CD14-positive monocyte (primary cell): ENCODE measurements around the gene BTN3A1. TPM values are rescaled to one million over a fixed set of nuclear protein-coding genes. Genes with fewer than 3 reads are reported as not detected.
A peak's percentile ranks its signal among the peaks of the same experiment; 100 is the strongest.
"Not testable (repeated sequence)": the region's sequence is repeated elsewhere in the genome, so short reads cannot be mapped to it uniquely, and the experiment has no call there.

Experiments
- DNase-seq, 3 donors: peaks; one replicate each; pipeline ENCODE4 v3.0.0-alpha.2; 2011 to 2022
- H2AFZ ChIP-seq: 2 replicates; pipeline ENCODE4 v1.6.0; 2012; ENCODE audit warnings: mild to moderate bottlenecking, low read depth, low read length, inconsistent platforms; ENCODE audit not compliant: insufficient read depth, poor library complexity, severe bottlenecking
- H3K27ac ChIP-seq, 2 donors: 1 replicate in 1 of 2; 2 replicates in 1 of 2; pipeline ENCODE4 v1.5.1; 2012 to 2013; ENCODE audit warnings: low read length in 2 of 2, control low read depth in 1 of 2, inconsistent platforms in 1 of 2, low read depth in 1 of 2, mild to moderate bottlenecking in 1 of 2
- H3K27me3 ChIP-seq, 2 donors: one replicate each; pipeline versions ENCODE4 v1.6.0 to v1.6.1; 2011 to 2013; ENCODE audit warnings: low read length in 2 of 2; ENCODE audit not compliant: control insufficient read depth in 2 of 2, insufficient read depth in 2 of 2
- H3K36me3 ChIP-seq, 2 donors: replicated peaks in 1 of 2; 1 replicate in 1 of 2; 2 replicates in 1 of 2; pipeline versions ENCODE4 v1.5.1 to v1.6.1; 2012 to 2013; ENCODE audit warnings: low read length in 2 of 2, control low read depth in 1 of 2, inconsistent platforms in 1 of 2, mild to moderate bottlenecking in 1 of 2; ENCODE audit not compliant: insufficient read depth in 2 of 2, control insufficient read depth in 1 of 2
- H3K4me1 ChIP-seq, 2 donors: 1 replicate in 1 of 2; 2 replicates in 1 of 2; pipeline versions ENCODE4 v1.5.1 to v1.6.1; 2012 to 2013; ENCODE audit warnings: low read length in 2 of 2, control low read depth in 1 of 2, inconsistent platforms in 1 of 2, mild to moderate bottlenecking in 1 of 2, moderate library complexity in 1 of 2; ENCODE audit not compliant: insufficient read depth in 2 of 2, control insufficient read depth in 1 of 2
- H3K4me2 ChIP-seq: replicated peaks from 2 replicates; pipeline ENCODE3; 2012; ENCODE audit warnings: low read length, moderate library complexity, mild to moderate bottlenecking; ENCODE audit not compliant: poor library complexity, severe bottlenecking; ENCODE audit errors: extremely low read depth
- H3K4me3 ChIP-seq, 3 experiments: fragments of 200-600 bp in 1 of 3; sonication (generic) in 1 of 3; replicated peaks in 1 of 3; 1 replicate in 2 of 3; 2 replicates in 1 of 3; pipeline ENCODE4 v1.5.1; 2011 to 2013; ENCODE audit warnings: low read length in 3 of 3, mild to moderate bottlenecking in 3 of 3, control low read depth in 2 of 3, low read depth in 2 of 3, inconsistent platforms in 1 of 3, moderate library complexity in 1 of 3
- H3K79me2 ChIP-seq: 2 replicates; pipeline ENCODE4 v1.6.0; 2012; ENCODE audit warnings: mild to moderate bottlenecking, control low read depth, inconsistent platforms, low read length, moderate library complexity; ENCODE audit not compliant: insufficient read depth
- H3K9ac ChIP-seq: 2 replicates; pipeline ENCODE4 v1.6.0; 2017; ENCODE audit warnings: low read length, mild to moderate bottlenecking; ENCODE audit not compliant: insufficient read depth, poor library complexity, severe bottlenecking
- H3K9me3 ChIP-seq, 2 donors: replicated peaks in 1 of 2; 1 replicate in 1 of 2; 2 replicates in 1 of 2; pipeline versions ENCODE4 v1.5.1 to v1.6.1; 2012 to 2013; ENCODE audit warnings: low read length in 2 of 2, control low read depth in 1 of 2; ENCODE audit not compliant: control insufficient read depth in 1 of 2, insufficient read depth in 1 of 2
- H4K20me1 ChIP-seq: 2 replicates; pipeline ENCODE4 v1.6.0; 2012; ENCODE audit warnings: mild to moderate bottlenecking, low read length, control low read depth, moderate library complexity; ENCODE audit not compliant: insufficient read depth
- H3K27ac Mint-ChIP-seq, 7 donors: one replicate each; pipeline ENCODE4 v1.8.0; 2020; ENCODE audit warnings: mild to moderate bottlenecking in 7 of 7, mixed read lengths in 7 of 7, moderate library complexity in 6 of 7, inconsistent platforms in 2 of 7
- H3K27me3 Mint-ChIP-seq, 3 donors: one replicate each; pipeline ENCODE4 v1.8.0; 2021 to 2022; ENCODE audit warnings: low read depth in 3 of 3, mild to moderate bottlenecking in 3 of 3, mixed read lengths in 3 of 3, moderate library complexity in 3 of 3, inconsistent platforms in 1 of 3
- H3K36me3 Mint-ChIP-seq, 2 donors: one replicate each; pipeline ENCODE4 v1.8.0; 2020; ENCODE audit warnings: mixed read lengths in 2 of 2, inconsistent platforms in 1 of 2, mild to moderate bottlenecking in 1 of 2
- H3K4me1 Mint-ChIP-seq: one replicate; pipeline ENCODE4 v1.8.0; 2020; ENCODE audit warnings: mild to moderate bottlenecking, mixed read lengths
- H3K4me3 Mint-ChIP-seq, 2 donors: one replicate each; pipeline ENCODE4 v1.8.0; 2020; ENCODE audit warnings: mild to moderate bottlenecking in 2 of 2, mixed read lengths in 2 of 2, moderate library complexity in 1 of 2
- H3K9me3 Mint-ChIP-seq, 7 donors: one replicate each; pipeline ENCODE4 v1.8.0; 2020 to 2022; ENCODE audit warnings: mixed read lengths in 7 of 7, mild to moderate bottlenecking in 6 of 7, moderate library complexity in 6 of 7, inconsistent platforms in 2 of 7
- CTCF ChIP-seq: fragments of 200-600 bp; IDR thresholded peaks from one replicate; pipeline ENCODE4 v1.8.0; 2022; ENCODE audit warnings: antibody characterized with exemption, mild to moderate bottlenecking
- WGBS: methylation state at CpG from one replicate; pipeline ENCODE4 v1.1.5; 2013; ENCODE audit warnings: missing lambda C conversion rate; ENCODE audit not compliant: insufficient coverage; 5-methylcytosine and 5-hydroxymethylcytosine counted together
- intact Hi-C, 2 donors: fragments of 100-400 bp; cut with micrococcal nuclease; formaldehyde crosslinking; loops; one replicate each; pipeline versions ENCODE4 v1.15.0 to v1.15.1; 2023
- polyA plus RNA-seq, 3 donors: library from polyadenylated mRNA; depleted of rRNA in 1 of 3; unstranded in 2 of 3; stranded (reverse) in 1 of 3; fragments of 300-500 nt in 2 of 3; fragments of >200 nt in 1 of 3; fragmentation: Illumina TruSeq in 2 of 3; gene quantifications; 1 replicate in 2 of 3; 2 replicates in 1 of 3; pipeline ENCODE4 v1.2.3, GENCODE V29; 2012 to 2021

The BTN3A1 gene
- polyA plus RNA-seq, 3 donors, result 19.7 to 114 (median 25.1) TPM

GRCh38 chr6:26366504-26366903 is 35.6 kb upstream of the BTN3A1 start:
- H3K36me3 ChIP-seq, result peaks cover 19 to 27% of the 10 kb centered on the region in 2 donors
- H3K9me3 ChIP-seq, result no peaks in the 10 kb centered on the region
- Mint-ChIP-seq H3K9me3 (peaks cover 0 to 2% (median 0%) of the 10 kb centered on the region in 7 donors), H3K36me3 (peaks cover 32% of the 10 kb centered on the region in 2 donors), H3K4me3 (peak overlapping the region; percentile 37 to 84), H3K27ac (peak overlapping the region; percentile 50 to 91 (median 78)), H3K4me1 (peaks cover 43% of the 10 kb centered on the region), H3K27me3 (peaks cover 0 to under 1% (median 0%) of the 10 kb centered on the region in 3 donors)
- H3K79me2 ChIP-seq, result peaks cover 26% of the 10 kb centered on the region
- H2AFZ ChIP-seq, result no peak overlapping the region
- peaks cover 46 to 54% of the 10 kb centered on the region in 2 donors for H3K4me1 ChIP-seq
- H3K4me3 ChIP-seq, result peak overlapping the region in 1 of 3 experiments; percentile 86
- no peak for TF ChIP-seq CTCF
- no CpG with 5 or more reads among the region's 1 CpG for WGBS
- intact Hi-C loops, result loop anchor here in 1 of 2 donors (5.0 kb wide), 1 partner anchor 36 kb away; the partner anchor contains the start of gene BTN3A1
- peak overlapping the region; percentile 50 to 61 for H3K27ac ChIP-seq
- DNase-seq, result no peak
- H3K27me3 ChIP-seq, result no peaks in the 10 kb centered on the region
- H4K20me1 ChIP-seq, result peaks cover 4% of the 10 kb centered on the region
- no peak overlapping the region for H3K9ac ChIP-seq
- peak overlapping the region; percentile 84 for H3K4me2 ChIP-seq

GRCh38 chr6:26367114-26367513 is 35.0 kb upstream of the BTN3A1 start:
- H3K27ac ChIP-seq, result peak overlapping the region; percentile 61
- no CpG with 5 or more reads among the region's 3 CpGs for WGBS
- peaks cover 36 to 37% of the 10 kb centered on the region in 2 donors for H3K36me3 Mint-ChIP-seq
- H2AFZ ChIP-seq, result peak overlapping the region; percentile 44
- peak overlapping the region in 1 of 3 experiments; percentile 86 for H3K4me3 ChIP-seq
- peaks cover 46 to 54% of the 10 kb centered on the region in 2 donors for H3K4me1 ChIP-seq
- peaks cover 0 to 2% (median 0%) of the 10 kb centered on the region in 7 donors for H3K9me3 Mint-ChIP-seq
- H4K20me1 ChIP-seq, result peaks cover 4% of the 10 kb centered on the region
- peaks cover 26% of the 10 kb centered on the region for H3K79me2 ChIP-seq
- H3K27ac Mint-ChIP-seq, result peak overlapping the region; percentile 35 to 84 (median 76)
- no peaks in the 10 kb centered on the region for H3K27me3 Mint-ChIP-seq
- no peaks in the 10 kb centered on the region for H3K27me3 ChIP-seq
- H3K36me3 ChIP-seq, result peaks cover 23 to 33% of the 10 kb centered on the region in 2 donors
- peak overlapping the region; percentile 84 for H3K4me2 ChIP-seq
- peak overlapping the region in 1 of 2 donors; percentile 76 for H3K4me3 Mint-ChIP-seq
- intact Hi-C loops, result loop anchor here in 1 of 2 donors (5.0 kb wide), 1 partner anchor 35 kb away; the partner anchor contains the start of gene BTN3A1
- H3K4me1 Mint-ChIP-seq, result peaks cover 43% of the 10 kb centered on the region
- DNase-seq, result peak; percentile 12 to 55 (median 14)
- H3K9ac ChIP-seq, result no peak overlapping the region
- H3K9me3 ChIP-seq, result no peaks in the 10 kb centered on the region
- no peak for TF ChIP-seq CTCF

GRCh38 chr6:26371813-26372212 is 30.3 kb upstream of the BTN3A1 start:
- WGBS, result no CpG with 5 or more reads among the region's 4 CpGs
- H3K4me3 ChIP-seq, H3K4me3 Mint-ChIP-seq, H3K27me3 Mint-ChIP-seq, H3K4me2 ChIP-seq, H3K9me3 Mint-ChIP-seq, H3K79me2 ChIP-seq, H2AFZ ChIP-seq, DNase-seq, H3K27ac ChIP-seq, H3K9me3 ChIP-seq, H3K27me3 ChIP-seq, H4K20me1 ChIP-seq, H3K9ac ChIP-seq, intact Hi-C loops: not testable (repeated sequence)
- H3K4me1 ChIP-seq, result peaks cover 21 to 22% of the 10 kb centered on the region in 2 donors
- Mint-ChIP-seq H3K36me3 (peaks cover 80 to 84% of the 10 kb centered on the region in 2 donors), H3K4me1 (peaks cover 38% of the 10 kb centered on the region), H3K27ac (peak overlapping the region in 1 of 7 donors; percentile 6)
- peaks cover 65 to 78% of the 10 kb centered on the region in 2 donors for H3K36me3 ChIP-seq
